ENCODE measurements around the gene FUCA2.

The FUCA2 gene

DNA sequence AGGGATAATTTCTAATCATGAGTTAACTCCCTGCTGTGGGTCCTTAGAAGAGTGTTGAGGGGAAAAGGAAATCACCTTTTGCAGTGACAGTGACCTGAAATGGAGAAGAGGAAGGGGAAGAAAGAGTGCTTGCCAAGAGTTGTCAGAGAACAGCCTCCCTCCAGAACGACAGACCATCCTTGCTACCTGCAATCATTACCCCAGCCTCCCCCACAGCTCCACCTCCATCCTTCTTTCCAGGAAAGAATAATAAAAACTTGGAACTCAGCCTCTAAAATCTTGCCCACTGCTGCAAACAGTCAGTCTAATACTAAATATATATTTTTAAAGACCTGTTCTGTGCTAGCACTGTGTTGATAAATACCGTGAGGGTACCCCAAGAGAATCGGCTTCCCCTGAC lies 28.7 kb upstream of the FUCA2 start:
- no peak overlapping the region for H3K4me3 Mint-ChIP-seq
- H3K36me3 Mint-ChIP-seq, result no peaks in the 10 kb centered on the region
- H3K4me1 Mint-ChIP-seq, result peaks cover 73% of the 10 kb centered on the region
- H3K9me3 Mint-ChIP-seq, result no peaks in the 10 kb centered on the region
- no peaks in the 10 kb centered on the region for H3K27me3 Mint-ChIP-seq
- no peak overlapping the region for H3K27ac Mint-ChIP-seq

DNA sequence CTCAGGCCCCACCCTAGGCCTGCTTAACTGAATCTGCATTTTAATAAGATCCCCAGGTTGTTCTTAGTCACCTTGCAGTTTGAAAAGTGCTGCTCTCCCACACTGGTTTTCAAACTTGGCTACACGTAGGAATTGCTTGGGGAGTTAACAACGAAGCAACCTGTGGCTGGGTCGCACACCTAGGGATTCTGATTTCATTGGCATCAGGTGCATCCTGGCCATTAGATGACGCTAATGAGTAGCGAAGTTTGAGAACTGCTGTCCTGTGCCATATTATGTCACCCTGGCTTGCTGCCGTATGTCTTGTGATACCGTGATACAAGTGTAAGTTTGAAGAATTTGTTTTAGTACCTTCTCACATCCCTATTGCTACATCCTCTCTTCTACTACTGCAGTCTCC lies 28.2 kb upstream of the FUCA2 start:
- Mint-ChIP-seq H3K4me1 (peaks cover 70% of the 10 kb centered on the region), H3K27me3 (no peaks in the 10 kb centered on the region), H3K9me3 (no peaks in the 10 kb centered on the region), H3K36me3 (no peaks in the 10 kb centered on the region), H3K27ac (no peak overlapping the region), H3K4me3 (no peak overlapping the region)

DNA sequence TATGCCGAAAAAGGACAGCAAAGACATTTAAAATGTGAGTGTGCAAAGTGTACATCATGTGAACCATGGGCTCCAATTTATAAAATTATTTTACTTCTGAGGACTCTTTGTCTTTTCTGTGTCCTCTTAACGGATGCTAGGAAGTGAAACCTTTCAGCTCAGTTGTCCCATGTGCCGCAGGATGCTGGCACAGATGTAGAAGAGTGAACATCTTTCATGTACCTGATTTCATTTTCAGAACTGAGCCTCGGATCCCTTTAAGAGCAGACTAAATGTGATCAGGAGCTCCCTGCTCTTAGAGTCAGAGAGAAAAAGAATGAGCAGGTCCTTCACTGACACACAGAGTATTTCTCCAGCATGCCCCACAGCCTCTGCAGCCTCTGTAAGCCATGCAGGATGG lies 27.6 kb upstream of the FUCA2 start:
- Mint-ChIP-seq H3K27me3 (no peaks in the 10 kb centered on the region), H3K4me3 (peak overlapping the region; percentile 81), H3K27ac (no peak overlapping the region), H3K9me3 (no peaks in the 10 kb centered on the region), H3K36me3 (no peaks in the 10 kb centered on the region), H3K4me1 (peaks cover 64% of the 10 kb centered on the region)

DNA sequence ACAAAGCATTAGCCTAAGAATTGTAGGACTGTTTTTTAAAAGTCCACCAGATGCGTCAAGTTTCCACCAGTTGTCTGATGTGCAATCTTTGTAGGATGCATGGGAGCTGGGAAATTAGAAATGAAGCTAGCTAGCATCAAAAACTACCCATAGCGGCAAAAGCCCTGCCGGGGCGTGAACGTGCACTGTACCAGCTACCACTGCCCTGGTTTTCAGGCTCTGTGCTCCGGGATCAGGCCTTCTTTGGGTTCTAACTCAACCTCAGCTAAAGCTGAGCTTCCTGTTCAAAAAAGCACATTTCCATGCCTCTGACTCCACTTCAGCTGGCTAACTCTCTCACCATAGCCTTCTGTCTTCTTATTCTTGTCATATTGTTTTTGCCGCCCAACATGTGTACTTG lies 26.9 kb upstream of the FUCA2 start:
- H3K9me3 Mint-ChIP-seq, result no peaks in the 10 kb centered on the region
- H3K27ac Mint-ChIP-seq, result peak overlapping the region; percentile 14
- peaks cover 60% of the 10 kb centered on the region for H3K4me1 Mint-ChIP-seq
- H3K27me3 Mint-ChIP-seq, result no peaks in the 10 kb centered on the region
- H3K4me3 Mint-ChIP-seq, result peak overlapping the region; percentile 81
- H3K36me3 Mint-ChIP-seq, result no peaks in the 10 kb centered on the region

DNA sequence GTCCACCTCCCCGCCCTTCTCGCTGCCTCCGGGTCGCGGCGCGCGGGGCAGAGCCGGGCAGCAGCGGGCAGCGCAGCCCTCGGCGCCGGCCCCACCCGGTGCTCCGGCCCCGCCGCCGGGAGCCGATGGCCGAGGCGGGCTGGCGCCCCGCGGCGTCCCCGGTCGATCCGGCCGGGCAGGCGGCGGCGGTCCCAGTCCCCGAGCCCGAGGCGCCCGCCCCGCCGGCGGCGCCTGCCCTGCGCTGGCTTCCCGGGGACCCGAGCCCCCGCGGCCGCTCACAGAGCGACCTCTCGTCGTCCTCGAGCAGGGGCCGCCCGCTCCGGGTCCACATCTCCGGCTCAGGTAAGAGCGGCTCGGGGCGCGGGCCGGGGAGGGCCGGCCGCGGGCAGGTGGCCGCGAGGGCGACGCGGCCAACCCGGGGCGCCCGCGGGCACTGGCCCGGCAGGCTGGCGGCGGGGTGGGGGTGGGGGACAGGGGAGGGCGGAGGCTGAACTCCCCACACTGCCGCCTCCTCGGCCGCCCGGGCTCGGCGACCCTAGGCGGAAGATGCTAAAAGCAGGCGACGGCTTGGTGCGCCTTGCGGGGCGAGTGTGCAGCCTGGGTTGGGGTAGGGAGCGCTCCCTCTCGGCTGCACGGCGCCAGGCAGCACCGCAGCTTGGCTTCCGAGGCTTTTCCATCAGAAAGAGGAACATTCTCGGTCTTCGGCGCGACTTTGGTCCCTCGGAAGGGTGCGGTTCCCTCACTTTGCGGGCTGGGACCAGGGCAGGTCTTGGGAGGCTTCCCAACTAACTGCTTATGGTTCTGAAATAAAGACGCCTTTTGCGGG lies 25.6 kb upstream of the FUCA2 start:
- H3K4me1 Mint-ChIP-seq, result peaks cover 47% of the 10 kb centered on the region
- H3K36me3 Mint-ChIP-seq, result no peaks in the 10 kb centered on the region
- no peaks in the 10 kb centered on the region for H3K9me3 Mint-ChIP-seq
- H3K4me3 Mint-ChIP-seq, result peak overlapping the region; percentile 81
- no peaks in the 10 kb centered on the region for H3K27me3 Mint-ChIP-seq
- H3K27ac Mint-ChIP-seq, result peak overlapping the region; percentile 30

DNA sequence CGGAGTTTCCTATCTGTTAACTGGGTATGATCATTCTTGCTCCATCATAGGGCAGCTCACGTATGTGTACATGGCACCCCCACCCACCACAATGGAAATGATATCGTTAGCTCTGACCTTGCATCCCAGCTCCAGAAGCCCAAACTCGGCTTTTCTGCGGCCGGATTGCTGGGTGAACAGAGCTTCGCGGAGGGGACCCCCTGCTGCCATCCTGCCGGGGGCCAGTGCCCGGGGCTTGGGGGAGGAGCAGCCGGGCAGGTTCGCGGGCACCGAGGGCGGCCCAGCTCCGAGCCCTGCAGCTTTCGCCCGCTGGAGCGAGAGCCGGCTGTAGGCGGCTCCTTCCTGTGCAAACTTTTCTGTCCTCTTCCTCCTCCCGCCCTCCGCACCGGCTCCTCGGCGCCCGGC lies 24.9 kb upstream of the FUCA2 start:
- Mint-ChIP-seq H3K27me3 (no peaks in the 10 kb centered on the region), H3K36me3 (no peaks in the 10 kb centered on the region), H3K4me1 (peaks cover 41% of the 10 kb centered on the region), H3K9me3 (no peaks in the 10 kb centered on the region), H3K4me3 (peak overlapping the region; percentile 86), H3K27ac (no peak overlapping the region)

DNA sequence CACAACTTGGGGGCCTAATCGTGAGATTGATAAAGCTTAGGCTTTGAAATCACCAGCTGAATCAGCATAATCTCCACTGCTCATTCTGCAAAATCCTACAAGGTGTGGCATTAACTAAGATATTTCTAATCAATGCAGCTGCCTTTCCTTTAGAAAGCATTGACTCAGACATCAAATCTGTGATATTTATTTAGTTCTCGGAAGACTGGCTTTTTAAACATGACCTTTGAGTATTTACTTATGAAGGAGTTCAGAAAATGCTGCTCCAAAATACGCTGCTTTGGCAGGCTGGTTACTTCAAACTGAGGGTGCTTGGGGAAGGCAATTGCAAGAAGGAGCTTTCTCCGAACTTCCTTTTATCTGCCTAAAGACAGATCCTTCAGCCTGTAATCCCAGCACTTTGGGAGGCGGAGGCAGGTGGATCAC lies 23.7 kb upstream of the FUCA2 start:
- H3K9me3 Mint-ChIP-seq, result no peaks in the 10 kb centered on the region
- no peaks in the 10 kb centered on the region for H3K27me3 Mint-ChIP-seq
- no peak overlapping the region for H3K27ac Mint-ChIP-seq
- no peak overlapping the region for H3K4me3 Mint-ChIP-seq
- H3K4me1 Mint-ChIP-seq, result peaks cover 34% of the 10 kb centered on the region
- H3K36me3 Mint-ChIP-seq, result no peaks in the 10 kb centered on the region

DNA sequence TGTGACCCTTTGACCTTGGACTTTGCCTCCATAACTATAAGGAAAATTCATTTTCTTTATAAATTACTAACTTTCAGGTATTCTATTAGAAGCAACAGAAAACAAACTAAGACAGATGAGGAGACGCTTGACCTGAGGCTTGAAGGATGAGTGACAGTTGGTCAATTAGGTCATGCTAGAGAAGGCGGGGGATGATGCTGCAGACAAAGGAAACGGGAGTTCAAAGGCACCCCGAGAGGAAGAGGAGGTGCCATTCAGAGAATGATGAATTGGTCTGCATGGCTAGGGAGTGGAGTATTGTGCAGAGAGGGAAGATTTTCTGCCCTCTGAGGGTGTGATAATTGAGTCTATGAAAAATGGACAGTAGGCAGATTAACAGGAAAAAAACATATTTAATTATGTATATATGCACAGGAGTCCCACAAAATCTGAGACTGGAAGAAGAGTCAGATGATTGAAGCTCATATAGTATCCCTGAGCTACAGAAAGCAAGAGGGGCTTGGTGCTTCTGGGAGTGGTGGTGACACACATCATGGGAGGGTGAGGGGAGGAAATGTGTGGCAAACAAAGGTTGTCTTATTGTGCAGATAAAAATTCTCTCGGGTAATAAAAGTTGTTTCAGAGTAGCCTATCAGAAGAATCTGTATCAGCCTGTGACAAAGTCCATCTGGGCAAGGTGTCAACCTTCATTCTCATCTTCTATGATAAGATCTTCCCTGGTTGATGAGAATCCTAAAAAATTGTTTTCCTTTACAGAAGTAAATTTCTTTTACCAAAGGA lies 20.4 kb upstream of the FUCA2 start:
- Mint-ChIP-seq H3K9me3 (no peaks in the 10 kb centered on the region), H3K27me3 (no peaks in the 10 kb centered on the region), H3K4me1 (peaks cover 19% of the 10 kb centered on the region), H3K4me3 (no peak overlapping the region), H3K27ac (no peak overlapping the region), H3K36me3 (no peaks in the 10 kb centered on the region)

DNA sequence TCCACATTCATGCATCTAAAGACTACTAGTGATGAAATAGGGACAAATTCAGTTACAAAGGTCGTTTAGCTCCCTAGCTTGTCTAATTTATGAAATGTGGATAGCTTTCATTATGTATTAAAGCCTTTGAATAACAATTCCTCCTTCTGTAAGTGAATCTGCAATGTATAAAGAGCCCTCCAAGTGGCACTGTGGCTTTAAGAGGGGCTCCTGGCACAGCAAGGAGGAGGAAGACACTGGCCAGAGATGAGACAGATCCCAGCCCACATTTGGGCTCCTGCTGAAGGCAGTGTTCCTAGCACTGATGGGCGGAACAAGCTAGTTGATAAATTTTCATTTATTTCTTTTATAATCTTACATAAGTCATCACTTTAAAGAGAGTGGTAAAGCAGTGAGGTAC lies 17.6 kb upstream of the FUCA2 start:
- Mint-ChIP-seq H3K27me3 (no peaks in the 10 kb centered on the region), H3K36me3 (no peaks in the 10 kb centered on the region), H3K27ac (no peak overlapping the region), H3K9me3 (no peaks in the 10 kb centered on the region), H3K4me3 (no peak overlapping the region), H3K4me1 (peaks cover 14% of the 10 kb centered on the region)

DNA sequence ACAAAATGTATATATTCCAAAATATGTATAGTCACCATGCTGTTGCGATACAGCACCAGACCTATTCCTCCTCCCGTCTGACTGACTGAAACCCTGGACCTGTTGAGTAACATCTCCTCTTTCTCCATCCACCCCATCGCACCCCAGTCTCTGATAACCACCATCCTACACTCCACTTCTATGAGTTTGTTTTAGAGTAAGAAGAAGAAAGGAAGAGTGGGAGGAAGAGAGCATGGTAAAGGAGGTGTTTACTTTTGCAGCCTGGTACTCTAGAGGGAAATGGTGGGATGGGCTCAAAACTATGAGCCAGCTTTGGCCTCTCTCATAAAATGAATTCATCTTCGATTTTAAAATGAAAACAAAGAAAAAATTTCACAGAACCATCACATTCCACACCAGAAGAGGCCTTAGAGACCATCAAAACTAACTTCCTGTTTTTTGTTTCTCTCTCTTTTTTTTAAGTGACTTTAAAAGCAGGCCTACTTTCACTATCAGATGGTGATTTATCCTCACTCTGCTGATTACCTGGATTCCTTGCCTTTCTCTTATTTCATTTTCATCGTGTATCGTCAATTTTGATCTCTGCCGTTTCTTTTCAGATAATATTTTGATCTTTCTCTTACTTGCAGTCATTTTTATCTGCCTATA lies 16.8 kb upstream of the FUCA2 start:
- Mint-ChIP-seq H3K4me1 (peaks cover 14% of the 10 kb centered on the region), H3K27ac (peak overlapping the region; percentile 84), H3K27me3 (no peaks in the 10 kb centered on the region), H3K9me3 (no peaks in the 10 kb centered on the region), H3K4me3 (peak overlapping the region; percentile 57), H3K36me3 (no peaks in the 10 kb centered on the region)

DNA sequence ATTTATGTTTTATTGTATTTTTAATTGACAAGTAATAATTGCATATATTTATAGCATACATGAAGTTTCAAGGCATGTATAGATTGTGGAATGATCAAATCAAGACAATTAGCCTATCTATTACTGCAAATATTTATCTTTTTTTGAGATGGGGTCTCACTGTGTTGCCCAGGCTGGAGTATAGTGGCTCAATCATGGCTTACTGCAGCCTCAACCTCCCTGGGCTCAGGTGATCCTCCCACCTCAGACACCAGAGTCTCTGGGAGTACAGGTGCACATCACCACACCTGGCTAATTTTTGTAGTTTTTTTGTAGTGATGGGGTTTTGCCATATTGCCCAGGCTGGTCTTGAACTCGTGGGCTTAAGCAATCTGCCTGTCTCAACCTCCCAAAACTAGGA lies 16.2 kb upstream of the FUCA2 start:
- Mint-ChIP-seq H3K27me3 (no peaks in the 10 kb centered on the region), H3K36me3 (no peaks in the 10 kb centered on the region), H3K9me3 (no peaks in the 10 kb centered on the region), H3K27ac (no peak overlapping the region), H3K4me1 (peaks cover 14% of the 10 kb centered on the region), H3K4me3 (no peak overlapping the region)

DNA sequence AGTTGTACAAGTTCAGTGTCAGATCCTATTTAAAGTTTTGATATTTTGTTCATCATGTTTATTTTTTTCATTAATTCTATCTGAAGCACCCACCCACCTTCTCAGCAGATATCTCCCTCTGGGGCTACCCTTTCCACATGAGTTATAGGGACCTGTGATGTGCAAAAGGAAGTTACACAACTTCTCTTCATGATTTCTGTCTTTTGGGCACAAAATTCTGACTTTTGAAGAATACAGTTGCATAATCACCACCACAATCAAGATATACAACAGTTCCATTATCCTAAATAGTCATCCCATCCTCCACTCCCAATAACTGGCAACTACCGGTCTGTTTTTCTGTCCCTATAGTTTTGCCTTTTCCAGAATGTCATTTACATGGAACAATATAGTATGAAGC lies 13.8 kb upstream of the FUCA2 start:
- H3K4me3 Mint-ChIP-seq, result no peak overlapping the region

DNA sequence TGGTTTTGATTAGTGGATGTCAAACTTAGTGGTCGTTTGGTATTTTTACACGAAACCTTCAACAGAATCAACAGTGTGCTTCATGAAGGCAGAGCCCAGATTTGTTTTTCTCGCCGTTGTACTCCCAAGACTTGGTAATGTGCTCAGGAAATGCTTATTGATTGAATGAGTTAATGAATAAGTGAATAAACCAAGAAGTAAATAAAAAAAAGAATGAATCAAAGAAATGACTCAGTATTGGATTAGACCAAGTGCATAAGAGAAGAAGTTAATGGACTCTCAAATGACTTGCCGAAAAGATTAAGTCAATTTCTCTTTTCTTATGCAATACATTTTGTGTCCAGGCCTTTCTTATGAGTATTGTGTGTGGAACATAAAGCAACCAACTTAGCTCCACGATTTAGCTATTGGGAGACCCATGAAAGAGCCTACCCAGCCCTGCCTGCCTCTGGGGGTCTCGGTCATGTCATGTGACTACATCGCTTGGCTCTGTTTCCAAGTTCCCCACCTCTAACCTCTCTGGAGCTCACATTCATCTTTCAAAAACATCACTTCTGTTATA lies 10.6 kb upstream of the FUCA2 start:
- Mint-ChIP-seq H3K27me3 (no peaks in the 10 kb centered on the region), H3K9me3 (no peaks in the 10 kb centered on the region), H3K36me3 (no peaks in the 10 kb centered on the region), H3K4me3 (no peak overlapping the region), H3K4me1 (peaks cover under 1% of the 10 kb centered on the region), H3K27ac (no peak overlapping the region)

More for the DNA sequence above, 13.8 kb upstream of the FUCA2 start:
- Mint-ChIP-seq H3K36me3 (no peaks in the 10 kb centered on the region), H3K9me3 (no peaks in the 10 kb centered on the region), H3K4me1 (peaks cover 14% of the 10 kb centered on the region), H3K27ac (no peak overlapping the region), H3K27me3 (no peaks in the 10 kb centered on the region)

DNA sequence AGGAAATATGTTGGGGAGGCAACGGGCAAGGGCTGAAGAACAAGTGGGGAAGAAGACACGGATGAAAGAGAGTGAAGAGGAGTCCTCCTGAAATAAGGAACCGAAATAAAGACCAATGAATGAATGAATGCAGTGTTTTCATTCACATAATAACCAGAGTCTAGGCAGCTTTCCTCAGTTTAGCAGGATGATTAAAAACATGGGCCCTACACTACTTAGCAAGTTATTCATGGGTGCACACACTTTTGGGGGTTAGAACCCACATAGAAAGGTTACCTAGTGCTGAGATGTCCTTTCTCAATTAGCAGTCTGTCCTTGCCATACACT lies 5.9 kb upstream of the FUCA2 start:
- Mint-ChIP-seq H3K27ac (no peak overlapping the region), H3K27me3 (no peaks in the 10 kb centered on the region), H3K4me3 (no peak overlapping the region), H3K9me3 (no peaks in the 10 kb centered on the region), H3K36me3 (peaks cover 3% of the 10 kb centered on the region), H3K4me1 (peaks cover 15% of the 10 kb centered on the region)

DNA sequence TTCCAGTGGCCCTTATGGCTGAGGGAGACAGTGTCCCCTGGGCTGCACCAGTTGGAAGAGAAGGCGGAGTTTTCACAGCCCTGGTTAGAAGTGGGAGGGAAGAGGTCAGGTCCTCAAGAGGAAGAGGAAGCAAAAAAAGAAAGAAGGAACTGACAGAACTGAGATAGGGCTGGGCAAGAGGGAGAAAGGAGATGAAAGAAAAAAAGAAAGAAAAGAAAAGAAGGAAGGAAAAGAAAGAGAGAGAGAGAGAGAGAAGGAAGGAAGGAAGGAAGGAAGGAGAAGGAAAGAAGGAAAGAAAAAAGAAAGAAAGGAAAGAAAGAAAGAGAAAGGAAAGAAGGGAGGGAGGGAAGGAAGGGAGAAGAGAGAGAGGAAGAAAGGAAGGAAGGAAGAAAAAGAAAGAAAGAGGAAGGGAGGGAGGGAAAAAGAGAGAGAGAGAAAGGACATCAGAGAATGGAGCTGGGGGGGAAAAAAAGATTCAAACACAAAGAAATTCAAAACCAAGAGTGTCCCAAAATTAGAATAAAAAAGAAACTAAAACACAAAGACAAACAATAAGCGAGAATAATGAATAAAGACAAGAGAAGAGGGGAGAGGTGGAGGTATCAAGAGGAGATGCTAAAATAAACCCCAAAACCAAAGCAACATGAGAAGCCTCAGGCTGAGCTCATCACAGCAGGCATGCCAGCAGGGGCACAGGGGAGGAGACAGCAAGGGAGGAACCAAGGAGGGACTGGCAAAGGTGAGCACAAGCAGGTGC lies 5.3 kb upstream of the FUCA2 start:
- H3K9me3 Mint-ChIP-seq, result no peaks in the 10 kb centered on the region
- H3K36me3 Mint-ChIP-seq, result peaks cover 3% of the 10 kb centered on the region
- H3K4me3 Mint-ChIP-seq, result no peak overlapping the region
- no peaks in the 10 kb centered on the region for H3K27me3 Mint-ChIP-seq
- peaks cover 16% of the 10 kb centered on the region for H3K4me1 Mint-ChIP-seq
- H3K27ac Mint-ChIP-seq, result no peak overlapping the region
